Measurements from ENCODE around the gene APBB1IP. TPM values are rescaled to one million over a fixed set of nuclear protein-coding genes. Genes with fewer than 3 reads are reported as not detected.
"Not testable (repeated sequence)": the region's sequence is repeated elsewhere in the genome, so short reads cannot be mapped to it uniquely, and the experiment has no call there.

Gene APBB1IP
- polyA plus RNA-seq, 1 donor: 1.3 TPM

DNA sequence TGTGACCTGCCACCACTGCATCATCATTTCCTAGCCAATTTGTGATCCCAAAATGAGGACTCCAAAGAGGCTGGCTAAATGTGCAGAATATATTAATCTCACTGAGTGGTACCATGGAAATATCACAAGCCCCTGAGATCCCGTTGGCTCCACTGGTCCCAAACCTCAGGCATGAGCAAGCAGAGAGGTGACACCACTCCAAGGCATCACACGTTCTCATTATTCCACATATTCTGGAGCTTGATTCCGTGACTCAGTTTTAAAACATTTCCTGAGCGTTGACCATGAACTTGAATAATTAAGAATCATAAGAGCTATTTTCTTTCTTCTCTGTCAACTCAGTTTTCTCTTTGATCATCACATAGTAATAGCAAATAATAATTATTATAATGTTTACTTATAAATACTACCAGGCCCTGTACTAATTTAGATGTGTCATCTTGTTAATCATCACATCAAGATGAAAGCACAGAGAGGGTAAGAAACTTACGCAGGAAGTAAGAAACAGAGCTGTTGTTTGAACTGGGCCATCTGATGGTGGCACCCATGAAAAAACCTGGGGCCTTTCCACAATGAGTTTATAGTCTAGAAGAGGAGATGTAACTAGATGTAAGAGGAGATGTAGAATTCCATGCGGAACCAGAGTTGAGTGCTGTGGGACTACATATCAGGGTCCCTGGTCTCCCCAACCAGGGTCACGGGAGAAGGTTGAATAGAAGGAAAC is 3.5 kb downstream of the APBB1IP start:
- DNase-seq: no peak

GRCh38 chr10:26445411-26446031 is 7.4 kb downstream of the APBB1IP start:
- no peak for DNase-seq

- no peak for DNase-seq
Measured at GRCh38 chr10:26446258-26446657, 8.1 kb downstream of the APBB1IP start.

GRCh38 chr10:26448292-26448691 is 10.2 kb downstream of the APBB1IP start:
- DNase-seq: no peak

DNA sequence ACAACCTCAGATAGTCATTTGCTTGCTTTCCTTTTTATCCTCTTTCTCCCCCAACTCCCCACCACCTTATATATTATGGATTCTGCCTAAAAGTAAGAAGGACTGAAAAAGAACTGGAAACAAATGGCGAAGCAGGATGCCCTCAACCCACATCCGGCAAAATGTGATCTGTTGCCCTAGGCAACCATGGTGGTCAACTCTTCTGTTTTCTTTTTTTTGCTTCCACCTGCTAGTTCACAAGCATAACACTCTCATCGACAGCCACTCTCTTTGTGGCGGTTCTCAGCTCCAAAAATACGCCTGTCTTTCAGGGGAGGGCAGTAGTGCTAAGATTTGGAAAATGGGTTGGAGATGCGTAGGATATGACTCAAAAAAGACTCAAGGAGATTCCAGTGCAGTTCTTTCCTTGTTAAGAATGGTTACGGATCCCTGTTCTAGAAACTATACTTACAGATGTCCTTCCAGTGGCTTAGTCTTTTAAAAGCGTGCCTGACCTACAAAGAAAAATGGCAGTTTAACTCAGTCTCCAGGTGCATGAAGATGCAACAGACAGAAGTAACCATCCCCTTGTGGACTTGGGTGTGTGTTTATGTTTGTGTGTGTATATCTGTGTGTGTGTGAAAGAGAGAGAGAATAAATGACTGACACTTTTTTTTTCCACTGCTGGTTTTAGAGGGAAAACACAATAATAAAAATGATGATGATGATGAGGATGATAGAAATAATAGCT is 10.7 kb downstream of the APBB1IP start:
- no peak for DNase-seq

- DNase-seq: no peak
Measured at GRCh38 chr10:26449726-26450125, 11.6 kb downstream of the APBB1IP start.

- DNase-seq: no peak
Measured at GRCh38 chr10:26451903-26452302, 13.8 kb downstream of the APBB1IP start.

DNA sequence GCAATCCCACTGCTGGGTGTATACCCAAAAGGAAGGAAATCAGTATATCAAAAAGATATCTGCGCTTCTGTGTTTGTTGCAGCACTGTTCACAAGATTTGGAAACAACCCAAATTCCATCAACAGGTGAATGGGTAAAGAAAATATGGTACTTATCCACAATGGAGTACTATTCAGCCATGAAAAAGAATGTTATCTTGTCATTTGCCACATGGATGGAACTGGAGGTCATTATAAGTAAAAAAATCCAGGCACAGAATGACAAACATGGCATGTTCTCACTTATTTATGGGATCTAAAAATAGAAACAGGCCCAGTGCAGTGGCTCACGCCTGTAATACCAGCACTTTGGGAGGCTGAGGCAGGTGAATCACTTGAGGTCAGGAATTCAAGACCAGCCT is 15.7 kb downstream of the APBB1IP start:
- no peak for DNase-seq

GRCh38 chr10:26454891-26455290 is 16.8 kb downstream of the APBB1IP start:
- DNase-seq: no peak

GRCh38 chr10:26455567-26456315 is 17.6 kb downstream of the APBB1IP start:
- no peak for DNase-seq

DNA sequence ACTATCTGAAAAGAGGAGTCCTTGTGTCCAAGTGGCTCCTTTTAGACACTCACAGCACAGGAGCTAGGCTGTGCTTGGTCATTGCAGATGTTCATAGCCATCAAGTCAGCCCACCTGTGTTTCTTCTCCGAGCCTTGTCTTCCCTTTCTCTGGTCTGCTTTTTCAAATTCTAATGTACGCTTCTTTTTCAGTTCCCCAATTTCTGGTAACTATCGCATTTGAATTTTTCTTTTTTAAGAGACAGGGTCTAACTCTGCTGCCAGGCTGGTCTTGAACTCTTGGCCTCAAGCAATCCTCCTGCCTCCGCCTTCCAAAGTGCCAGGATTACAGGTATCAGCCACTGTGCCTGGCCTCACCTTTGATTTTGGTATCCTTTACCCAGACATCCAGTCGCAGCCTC is 18.9 kb downstream of the APBB1IP start:
- no peak for DNase-seq

- DNase-seq: no peak
Measured at GRCh38 chr10:26460736-26461135, 22.6 kb downstream of the APBB1IP start.

- DNase-seq: no peak
Measured at GRCh38 chr10:26463986-26464385, 25.8 kb downstream of the APBB1IP start.

GRCh38 chr10:26464632-26465280 is 26.6 kb downstream of the APBB1IP start:
- DNase-seq: no peak

DNA sequence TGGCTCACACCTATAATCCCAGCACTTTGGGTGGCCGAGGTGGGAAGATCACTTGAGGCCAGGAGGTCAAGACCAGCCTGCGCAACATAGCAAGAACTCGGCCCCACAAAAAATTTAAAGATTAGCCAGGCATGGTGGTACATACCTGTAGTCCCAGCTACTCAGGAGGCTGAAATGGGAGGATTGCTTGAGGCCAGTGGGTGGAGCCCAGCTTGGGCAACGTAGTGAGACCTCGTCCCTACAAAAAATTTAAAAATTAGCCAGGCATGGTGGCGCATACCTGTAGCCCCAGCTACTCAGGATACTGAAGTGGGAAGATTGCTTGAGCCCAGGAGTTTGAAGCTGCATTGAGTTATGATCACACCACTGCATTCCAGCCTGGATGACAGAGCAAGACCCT is 28.4 kb downstream of the APBB1IP start:
- not testable (repeated sequence) for DNase-seq

- no peak for DNase-seq
Measured at GRCh38 chr10:26467639-26468038, 29.5 kb downstream of the APBB1IP start.

- no peak for DNase-seq
Measured at GRCh38 chr10:26468291-26468690, 30.1 kb downstream of the APBB1IP start.

GRCh38 chr10:26468700-26469099 is 30.6 kb downstream of the APBB1IP start:
- no peak for DNase-seq

DNA sequence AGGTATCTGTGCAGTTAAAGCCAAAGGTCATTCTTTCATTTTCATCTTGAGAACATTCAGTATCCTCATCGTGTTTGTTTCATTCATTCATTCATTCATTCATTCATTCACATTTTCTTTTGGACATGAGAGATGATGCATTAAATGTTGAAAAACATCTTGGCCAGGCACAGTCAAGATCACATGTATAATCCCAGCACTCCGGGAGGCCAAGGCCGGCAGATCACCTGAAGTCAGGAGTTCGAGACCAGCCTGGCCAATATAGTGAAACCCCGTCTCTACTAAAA is 34.3 kb downstream of the APBB1IP start:
- DNase-seq: no peak

GRCh38 chr10:26474026-26474425 is 35.9 kb downstream of the APBB1IP start:
- no peak for DNase-seq

- DNase-seq: not testable (repeated sequence)
Measured at GRCh38 chr10:26474845-26475244, 36.7 kb downstream of the APBB1IP start.

DNA sequence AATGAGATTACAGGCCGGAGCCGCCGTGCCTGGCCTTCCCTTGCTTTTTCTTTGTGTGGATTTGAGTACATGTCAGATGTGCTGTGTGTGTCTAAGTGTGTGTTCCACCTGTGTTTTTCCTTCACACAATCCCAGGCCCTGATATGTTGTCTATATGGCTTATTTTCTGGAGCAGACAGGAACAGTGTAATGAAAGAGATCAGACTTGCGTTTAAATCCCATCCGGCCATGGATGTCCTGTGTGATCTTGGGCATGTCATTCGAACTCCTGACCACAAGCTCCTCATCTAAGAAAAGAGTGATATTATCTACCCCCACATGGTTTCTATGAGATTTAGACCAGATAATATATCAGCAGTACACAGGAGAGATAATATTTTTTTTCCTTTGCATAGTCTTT is 37.2 kb downstream of the APBB1IP start:
- DNase-seq: no peak
